Urinary bladder (tissue), 4 donors: ENCODE measurements around the gene MPDZ. TPM values are rescaled to one million over a fixed set of nuclear protein-coding genes. Genes with fewer than 3 reads are reported as not detected.
A peak's percentile ranks its signal among the peaks of the same experiment; 100 is the strongest.

ENCODE experiments used
- DNase-seq: peaks from one replicate; pipeline ENCODE4 v3.0.0-alpha.2; 2015; ENCODE audit errors: extremely low spot score
- H3K27ac ChIP-seq: one replicate; pipeline ENCODE4 v1.5.1; 2013; ENCODE audit warnings: low read depth, mild to moderate bottlenecking, moderate library complexity
- H3K36me3 ChIP-seq: one replicate; pipeline ENCODE4 v1.6.1; 2013; ENCODE audit warnings: mild to moderate bottlenecking, moderate library complexity; ENCODE audit not compliant: insufficient read depth
- H3K4me1 ChIP-seq: one replicate; pipeline ENCODE4 v1.6.1; 2013; ENCODE audit warnings: mild to moderate bottlenecking, moderate library complexity; ENCODE audit not compliant: insufficient read depth
- H3K4me3 ChIP-seq: one replicate; pipeline ENCODE4 v1.5.1; 2013; ENCODE audit warnings: low read depth, low read length
- WGBS: extraction: QIAGEN DNeasy Blood & Tissue Kit; methylation state at CpG from one replicate; pipeline ENCODE4 v1.1.7; 2013; 5-methylcytosine and 5-hydroxymethylcytosine counted together
- polyA plus RNA-seq: library from polyadenylated mRNA; stranded (reverse); fragments of 200-250 nt; gene quantifications from one replicate; pipeline ENCODE4 v1.2.3, GENCODE V29; 2013
- total RNA-seq: library from RNA; depleted of rRNA; stranded (reverse); fragments of >200 nt; gene quantifications from one replicate; pipeline ENCODE4 v1.2.3, GENCODE V29; 2014
- donor health status: healthy with polysubstance abuse.
- donor health status: healthy.

MPDZ gene
- total and polyA plus RNA-seq, 2 donors, result 31.6 to 96.8 TPM

- peak overlapping the region; percentile 49 for H3K27ac ChIP-seq
- WGBS, result 17% methylated on average over 10 of the region's 10 CpGs
- peaks cover 1% of the 10 kb centered on the region for H3K4me1 ChIP-seq
- H3K4me3 ChIP-seq, result peak overlapping the region; percentile 66
- H3K36me3 ChIP-seq, result no peaks in the 10 kb centered on the region
- no peak for DNase-seq
Measured at GRCh38 chr9:13278023-13278367, 1.5 kb downstream of the MPDZ start.

GRCh38 chr9:13274886-13275641 is 4.4 kb downstream of the MPDZ start:
- Histone ChIP-seq H3K27ac (no peak overlapping the region), H3K4me1 (peaks cover 1% of the 10 kb centered on the region), H3K36me3 (no peaks in the 10 kb centered on the region), H3K4me3 (no peak overlapping the region)
- 43% methylated on average over 4 of the region's 4 CpGs for WGBS
- DNase-seq, result no peak

GRCh38 chr9:13270734-13271133 is 8.8 kb downstream of the MPDZ start:
- Histone ChIP-seq H3K4me3 (no peak overlapping the region), H3K4me1 (no peaks in the 10 kb centered on the region), H3K36me3 (no peaks in the 10 kb centered on the region), H3K27ac (no peak overlapping the region)
- no peak for DNase-seq
- WGBS, result 69% methylated on average over 1 of the region's 1 CpG

GRCh38 chr9:13269589-13270452 is 9.7 kb downstream of the MPDZ start:
- DNase-seq, result no peak
- no peak overlapping the region for H3K27ac ChIP-seq
- H3K4me3 ChIP-seq, result no peak overlapping the region
- H3K36me3 ChIP-seq, result no peaks in the 10 kb centered on the region
- 73% methylated on average over 6 of the region's 6 CpGs for WGBS
- H3K4me1 ChIP-seq, result no peaks in the 10 kb centered on the region

GRCh38 chr9:13268469-13268868 is 11.0 kb downstream of the MPDZ start:
- Histone ChIP-seq H3K27ac (no peak overlapping the region), H3K4me1 (no peaks in the 10 kb centered on the region), H3K4me3 (no peak overlapping the region), H3K36me3 (no peaks in the 10 kb centered on the region)
- DNase-seq, result no peak
- WGBS, result 74% methylated on average over 7 of the region's 7 CpGs

- H3K27ac ChIP-seq, result no peak overlapping the region
- H3K4me3 ChIP-seq, result no peak overlapping the region
- 54% methylated on average over 2 of the region's 2 CpGs for WGBS
- no peaks in the 10 kb centered on the region for H3K4me1 ChIP-seq
- DNase-seq, result no peak
- no peaks in the 10 kb centered on the region for H3K36me3 ChIP-seq
Measured at GRCh38 chr9:13267743-13268142, 11.7 kb downstream of the MPDZ start.

- Histone ChIP-seq H3K27ac (no peak overlapping the region), H3K4me1 (no peaks in the 10 kb centered on the region), H3K4me3 (no peak overlapping the region), H3K36me3 (no peaks in the 10 kb centered on the region)
- 19% methylated on average over 2 of the region's 2 CpGs for WGBS
- DNase-seq, result no peak
Measured at GRCh38 chr9:13266167-13266566, 13.3 kb downstream of the MPDZ start.

- Histone ChIP-seq H3K4me1 (no peaks in the 10 kb centered on the region), H3K27ac (no peak overlapping the region), H3K36me3 (no peaks in the 10 kb centered on the region), H3K4me3 (no peak overlapping the region)
- no peak for DNase-seq
Measured at GRCh38 chr9:13264788-13265187, 14.7 kb downstream of the MPDZ start.

GRCh38 chr9:13263511-13263910 is 16.0 kb downstream of the MPDZ start:
- Histone ChIP-seq H3K4me1 (no peaks in the 10 kb centered on the region), H3K27ac (no peak overlapping the region), H3K36me3 (no peaks in the 10 kb centered on the region), H3K4me3 (no peak overlapping the region)
- 66% methylated on average over 2 of the region's 2 CpGs for WGBS
- DNase-seq, result no peak

GRCh38 chr9:13252852-13253251 is 26.6 kb downstream of the MPDZ start:
- Histone ChIP-seq H3K4me3 (no peak overlapping the region), H3K4me1 (no peaks in the 10 kb centered on the region), H3K27ac (no peak overlapping the region), H3K36me3 (no peaks in the 10 kb centered on the region)
- 36% methylated on average over 4 of the region's 4 CpGs for WGBS
- DNase-seq, result no peak

- no peak for DNase-seq
- WGBS, result 89% methylated on average over 3 of the region's 3 CpGs
- Histone ChIP-seq H3K4me1 (no peaks in the 10 kb centered on the region), H3K4me3 (no peak overlapping the region), H3K27ac (no peak overlapping the region), H3K36me3 (peaks cover 2% of the 10 kb centered on the region)
Measured at GRCh38 chr9:13244181-13244580, 35.3 kb downstream of the MPDZ start.

- 91% methylated on average over 2 of the region's 2 CpGs for WGBS
- DNase-seq, result no peak
- Histone ChIP-seq H3K4me3 (no peak overlapping the region), H3K27ac (no peak overlapping the region), H3K4me1 (no peaks in the 10 kb centered on the region), H3K36me3 (no peaks in the 10 kb centered on the region)
Measured at GRCh38 chr9:13241283-13241682, 38.2 kb downstream of the MPDZ start.

- Histone ChIP-seq H3K36me3 (no peaks in the 10 kb centered on the region), H3K4me1 (no peaks in the 10 kb centered on the region), H3K27ac (no peak overlapping the region), H3K4me3 (no peak overlapping the region)
- no peak for DNase-seq
Measured at GRCh38 chr9:13239660-13240059, 39.8 kb downstream of the MPDZ start.

- DNase-seq, result no peak
- Histone ChIP-seq H3K27ac (no peak overlapping the region), H3K36me3 (no peaks in the 10 kb centered on the region), H3K4me1 (no peaks in the 10 kb centered on the region), H3K4me3 (no peak overlapping the region)
- WGBS, result 77% methylated on average over 1 of the region's 1 CpG
Measured at GRCh38 chr9:13239208-13239607, 40.3 kb downstream of the MPDZ start.
